Natural killer cell (primary cell): ENCODE results near the gene CES3. TPM values are rescaled to one million over a fixed set of nuclear protein-coding genes. Genes with fewer than 3 reads are reported as not detected.
A peak's percentile ranks its signal among the peaks of the same experiment; 100 is the strongest.
"Not testable (repeated sequence)": the region's sequence is repeated elsewhere in the genome, so short reads cannot be mapped to it uniquely, and the experiment has no call there.

Experiments
- ATAC-seq, 3 donors: fragments of 150-1000 bp in 2 of 3; fragments of 200-7000 bp in 1 of 3; cut with Tn5 transposase; 1 replicate in 1 of 3; 2 replicates in 2 of 3; pipeline ENCODE4 v1.10.0; 2021; ENCODE audit warnings: mild to moderate bottlenecking in 2 of 3, moderate library complexity in 2 of 3
- DNase-seq, 2 donors: peaks; one replicate each; pipeline versions ENCODE4 v3.0.0 to v3.0.0-alpha.2; 2013 to 2021; ENCODE audit warnings: mixed read lengths in 1 of 2
- H3K27ac ChIP-seq: one replicate; pipeline ENCODE4 v1.5.1; 2013; ENCODE audit warnings: mild to moderate bottlenecking, low read length
- H3K27me3 ChIP-seq: one replicate; pipeline ENCODE4 v1.6.1; 2013; ENCODE audit warnings: low read length; ENCODE audit not compliant: control insufficient read depth, insufficient read depth
- H3K36me3 ChIP-seq: one replicate; pipeline ENCODE4 v1.6.1; 2013; ENCODE audit warnings: low read length; ENCODE audit not compliant: control insufficient read depth, insufficient read depth
- H3K4me1 ChIP-seq: one replicate; pipeline ENCODE4 v1.6.1; 2013; ENCODE audit warnings: low read length; ENCODE audit not compliant: control insufficient read depth, insufficient read depth
- H3K4me3 ChIP-seq: one replicate; pipeline ENCODE4 v1.5.1; 2013; ENCODE audit warnings: low read length
- H3K9me3 ChIP-seq: one replicate; pipeline ENCODE4 v1.6.1; 2013; ENCODE audit warnings: low read length; ENCODE audit not compliant: control insufficient read depth, insufficient read depth
- H3K27ac Mint-ChIP-seq, 2 donors: one replicate each; pipeline ENCODE4 v1.8.0; 2022; ENCODE audit warnings: mild to moderate bottlenecking in 2 of 2, mixed read lengths in 2 of 2, moderate library complexity in 1 of 2
- H3K27me3 Mint-ChIP-seq, 2 donors: one replicate each; pipeline ENCODE4 v1.8.0; 2022; ENCODE audit warnings: low read depth in 2 of 2, mixed read lengths in 2 of 2
- H3K36me3 Mint-ChIP-seq: one replicate; pipeline ENCODE4 v1.8.0; 2022; ENCODE audit warnings: mixed read lengths
- H3K4me1 Mint-ChIP-seq, 2 donors: one replicate each; pipeline ENCODE4 v1.8.0; 2022; ENCODE audit warnings: mixed read lengths in 2 of 2
- H3K4me3 Mint-ChIP-seq: one replicate; pipeline ENCODE4 v1.8.0; 2022; ENCODE audit warnings: mild to moderate bottlenecking, moderate library complexity, mixed read lengths
- H3K9me3 Mint-ChIP-seq, 2 donors: one replicate each; pipeline ENCODE4 v1.8.0; 2022; ENCODE audit warnings: mixed read lengths in 2 of 2
- WGBS: methylation state at CpG from one replicate; pipeline ENCODE4 v1.1.7; 2013; ENCODE audit warnings: missing lambda C conversion rate; ENCODE audit not compliant: insufficient coverage; 5-methylcytosine and 5-hydroxymethylcytosine counted together
- intact Hi-C: fragments of 100-400 bp; cut with micrococcal nuclease; formaldehyde crosslinking; loops from one replicate; pipeline ENCODE4 v1.14.2; 2022
- total RNA-seq, 4 donors: library from RNA; stranded (reverse); fragments of 120-200 nt in 1 of 4; gene quantifications; one replicate each; pipeline versions ENCODE4 v1.2.3 to v1.2.4, GENCODE V29; 2013 to 2022
- TF ChIP-seq, protein P1 (sequence below): fragments of 200-600 bp; IDR thresholded peaks from one replicate; pipeline ENCODE4 v1.8.0; 2022; ENCODE audit warnings: antibody characterized with exemption

Gene CES3
- total RNA-seq, 3 donors from 2014 or later (not counting 1 experiment from before 2014, with no cell fraction given) = 0.19 to 0.95 (median 0.27) TPM

DNA sequence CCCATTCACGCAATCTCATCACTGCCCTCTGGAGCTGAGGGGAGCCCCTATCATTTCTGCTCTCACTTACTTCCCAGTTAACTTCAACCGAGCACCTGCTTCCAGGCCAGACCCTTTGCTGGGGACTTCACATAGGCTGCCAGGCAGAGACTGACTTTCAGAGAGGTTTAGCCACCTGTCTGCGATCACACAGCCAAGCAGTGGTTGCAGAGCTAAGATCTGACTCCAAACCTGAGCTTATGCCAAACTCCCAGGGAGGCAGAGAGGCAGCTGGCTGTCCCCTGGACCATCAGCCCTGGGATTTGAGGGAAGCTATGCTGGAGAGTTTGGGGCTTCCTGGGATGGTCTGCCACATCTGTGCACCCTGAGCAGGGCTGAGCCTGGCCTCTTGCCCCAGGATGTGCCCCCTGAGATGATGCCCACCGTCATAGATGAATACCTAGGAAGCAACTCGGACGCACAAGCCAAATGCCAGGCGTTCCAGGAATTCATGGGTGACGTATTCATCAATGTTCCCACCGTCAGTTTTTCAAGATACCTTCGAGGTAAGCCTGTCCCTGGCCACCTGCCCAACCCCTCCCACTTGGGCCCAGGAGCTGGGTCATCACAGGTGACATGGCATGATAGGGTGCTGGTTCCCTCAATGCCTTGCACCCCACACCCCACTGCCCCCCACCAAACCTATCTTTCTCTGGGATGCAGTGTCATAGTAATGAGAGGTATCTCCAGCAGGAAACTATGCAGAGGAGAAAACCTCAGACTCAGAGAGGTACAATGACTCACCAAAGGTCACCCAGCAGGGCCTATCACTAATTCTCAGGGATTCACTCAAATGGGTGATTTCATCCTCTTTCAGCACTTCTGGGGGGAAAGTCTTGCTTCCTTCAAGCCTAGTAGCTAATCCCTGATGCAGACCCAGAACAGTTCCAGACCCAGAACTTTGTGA, 10.0 kb downstream of the CES3 start:
- Histone ChIP-seq H3K36me3 (no peaks in the 10 kb centered on the region), H3K9me3 (no peaks in the 10 kb centered on the region), H3K27me3 (no peaks in the 10 kb centered on the region), H3K4me1 (no peaks in the 10 kb centered on the region), H3K4me3 (no peak overlapping the region), H3K27ac (no peak overlapping the region)
- Mint-ChIP-seq H3K27ac (no peak overlapping the region), H3K4me3 (no peak overlapping the region), H3K27me3 (no peaks in the 10 kb centered on the region), H3K9me3 (no peaks in the 10 kb centered on the region), H3K36me3 (no peaks in the 10 kb centered on the region), H3K4me1 (no peaks in the 10 kb centered on the region)
- WGBS = 84% methylated on average over 10 of the region's 10 CpGs
- DNase-seq = no peak
- ATAC-seq = no peak
- TF ChIP-seq, protein P1, sequence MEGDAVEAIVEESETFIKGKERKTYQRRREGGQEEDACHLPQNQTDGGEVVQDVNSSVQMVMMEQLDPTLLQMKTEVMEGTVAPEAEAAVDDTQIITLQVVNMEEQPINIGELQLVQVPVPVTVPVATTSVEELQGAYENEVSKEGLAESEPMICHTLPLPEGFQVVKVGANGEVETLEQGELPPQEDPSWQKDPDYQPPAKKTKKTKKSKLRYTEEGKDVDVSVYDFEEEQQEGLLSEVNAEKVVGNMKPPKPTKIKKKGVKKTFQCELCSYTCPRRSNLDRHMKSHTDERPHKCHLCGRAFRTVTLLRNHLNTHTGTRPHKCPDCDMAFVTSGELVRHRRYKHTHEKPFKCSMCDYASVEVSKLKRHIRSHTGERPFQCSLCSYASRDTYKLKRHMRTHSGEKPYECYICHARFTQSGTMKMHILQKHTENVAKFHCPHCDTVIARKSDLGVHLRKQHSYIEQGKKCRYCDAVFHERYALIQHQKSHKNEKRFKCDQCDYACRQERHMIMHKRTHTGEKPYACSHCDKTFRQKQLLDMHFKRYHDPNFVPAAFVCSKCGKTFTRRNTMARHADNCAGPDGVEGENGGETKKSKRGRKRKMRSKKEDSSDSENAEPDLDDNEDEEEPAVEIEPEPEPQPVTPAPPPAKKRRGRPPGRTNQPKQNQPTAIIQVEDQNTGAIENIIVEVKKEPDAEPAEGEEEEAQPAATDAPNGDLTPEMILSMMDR = no peak
- intact Hi-C loops = no loop called here

DNA sequence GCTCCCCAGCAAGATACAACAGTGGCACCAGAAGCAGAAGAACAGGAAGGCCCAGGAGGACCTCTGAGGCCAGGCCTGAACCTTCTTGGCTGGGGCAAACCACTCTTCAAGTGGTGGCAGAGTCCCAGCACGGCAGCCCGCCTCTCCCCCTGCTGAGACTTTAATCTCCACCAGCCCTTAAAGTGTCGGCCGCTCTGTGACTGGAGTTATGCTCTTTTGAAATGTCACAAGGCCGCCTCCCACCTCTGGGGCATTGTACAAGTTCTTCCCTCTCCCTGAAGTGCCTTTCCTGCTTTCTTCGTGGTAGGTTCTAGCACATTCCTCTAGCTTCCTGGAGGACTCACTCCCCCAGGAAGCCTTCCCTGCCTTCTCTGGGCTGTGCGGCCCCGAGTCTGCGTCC, 11.9 kb downstream of the CES3 start:
- DNase-seq (no peak), ATAC-seq (no peak)
- no peaks in the 10 kb centered on the region for H3K9me3 Mint-ChIP-seq
- Histone ChIP-seq H3K27me3 (no peaks in the 10 kb centered on the region), H3K27ac (no peak overlapping the region), H3K4me1 (no peaks in the 10 kb centered on the region), H3K9me3 (no peaks in the 10 kb centered on the region), H3K36me3 (no peaks in the 10 kb centered on the region), H3K4me3 (no peak overlapping the region)
- TF ChIP-seq, protein P1 = no peak
- H3K27ac Mint-ChIP-seq = no peak overlapping the region
- no peak overlapping the region for H3K4me3 Mint-ChIP-seq
- intact Hi-C loops = no loop called here
- H3K36me3 Mint-ChIP-seq = no peaks in the 10 kb centered on the region
- 92% methylated on average over 9 of the region's 9 CpGs for WGBS
- H3K27me3 Mint-ChIP-seq = no peaks in the 10 kb centered on the region
- H3K4me1 Mint-ChIP-seq = no peaks in the 10 kb centered on the region

DNA sequence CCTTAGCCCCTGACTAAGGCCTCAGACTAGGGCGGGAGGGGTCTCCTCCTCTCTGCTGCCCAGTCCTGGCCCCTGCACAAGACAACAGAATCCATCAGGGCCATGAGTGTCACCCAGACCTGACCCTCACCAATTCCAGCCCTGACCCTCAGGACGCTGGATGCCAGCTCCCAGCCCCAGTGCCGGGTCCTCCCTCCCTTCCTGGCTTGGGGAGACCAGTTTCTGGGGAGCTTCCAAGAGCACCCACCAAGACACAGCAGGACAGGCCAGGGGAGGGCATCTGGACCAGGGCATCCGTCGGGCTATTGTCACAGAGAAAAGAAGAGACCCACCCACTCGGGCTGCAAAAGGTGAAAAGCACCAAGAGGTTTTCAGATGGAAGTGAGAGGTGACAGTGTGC, 12.7 kb downstream of the CES3 start:
- Histone ChIP-seq H3K36me3 (no peaks in the 10 kb centered on the region), H3K27ac (no peak overlapping the region), H3K4me3 (no peak overlapping the region), H3K4me1 (no peaks in the 10 kb centered on the region), H3K9me3 (no peaks in the 10 kb centered on the region), H3K27me3 (no peaks in the 10 kb centered on the region)
- DNase-seq = no peak
- Mint-ChIP-seq H3K36me3 (no peaks in the 10 kb centered on the region), H3K27me3 (no peaks in the 10 kb centered on the region), H3K4me3 (no peak overlapping the region), H3K9me3 (no peaks in the 10 kb centered on the region), H3K27ac (no peak overlapping the region), H3K4me1 (no peaks in the 10 kb centered on the region)
- TF ChIP-seq, protein P1 = no peak
- WGBS = 88% methylated on average over 6 of the region's 6 CpGs
- ATAC-seq = no peak
- intact Hi-C loops = no loop called here

DNA sequence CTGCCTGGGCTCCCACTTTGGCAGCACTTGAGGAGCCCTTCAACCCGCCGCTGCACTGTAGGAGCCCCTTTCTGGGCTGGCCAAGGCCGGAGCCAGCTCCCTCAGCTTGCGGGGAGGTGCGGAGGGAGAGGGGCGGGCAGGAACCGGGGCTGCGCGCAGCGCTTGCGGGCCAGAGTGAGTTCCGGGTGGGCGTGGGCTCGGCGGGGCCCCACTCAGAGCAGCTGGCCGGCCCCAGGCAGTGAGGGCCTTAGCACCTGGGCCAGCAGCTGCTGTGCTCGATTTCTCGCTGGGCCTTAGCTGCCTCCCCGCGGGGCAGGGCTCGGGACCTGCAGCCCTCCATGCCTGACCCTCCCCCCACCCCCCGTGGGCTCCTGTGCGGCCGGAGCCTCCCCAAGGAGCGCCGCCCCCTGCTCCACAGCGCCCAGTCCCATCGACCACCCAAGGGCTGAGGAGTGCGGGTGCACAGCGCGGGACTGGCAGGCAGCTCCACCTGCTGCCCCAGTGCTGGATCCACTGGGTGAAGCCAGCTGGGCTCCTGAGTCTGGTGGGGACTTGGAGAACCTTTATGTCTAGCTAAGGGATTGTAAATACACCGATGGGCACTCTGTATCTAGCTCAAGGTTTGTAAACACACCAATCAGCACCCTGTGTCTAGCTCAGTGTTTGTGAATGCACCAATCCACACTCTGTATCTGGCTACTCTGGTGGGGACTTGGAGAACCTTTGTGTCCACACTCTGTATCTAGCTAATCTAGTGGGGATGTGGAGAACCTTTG, 13.3 kb downstream of the CES3 start:
- H3K36me3 Mint-ChIP-seq, intact Hi-C loops, H3K4me1 ChIP-seq, H3K36me3 ChIP-seq, DNase-seq, H3K4me1 Mint-ChIP-seq, H3K9me3 Mint-ChIP-seq, H3K9me3 ChIP-seq, H3K27me3 ChIP-seq, H3K27ac ChIP-seq, H3K4me3 ChIP-seq, ATAC-seq, H3K27ac Mint-ChIP-seq, H3K4me3 Mint-ChIP-seq, H3K27me3 Mint-ChIP-seq: not testable (repeated sequence)
- WGBS = 94% methylated on average over 32 of the region's 32 CpGs

DNA sequence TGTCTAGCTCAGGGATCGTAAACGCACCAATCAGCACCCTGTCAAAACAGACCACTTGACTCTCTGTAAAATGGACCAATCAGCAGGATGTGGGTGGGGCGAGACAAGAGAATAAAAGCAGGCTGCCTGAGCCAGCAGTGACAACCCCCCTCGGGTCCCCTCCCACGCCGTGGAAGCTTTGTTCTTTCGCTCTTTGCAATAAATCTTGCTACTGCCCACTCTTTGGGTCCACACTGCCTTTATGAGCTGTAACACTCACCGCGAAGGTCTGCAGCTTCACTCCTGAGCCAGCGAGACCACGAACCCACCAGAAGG, 13.8 kb downstream of the CES3 start:
- H3K4me1 ChIP-seq, ATAC-seq, H3K9me3 ChIP-seq, H3K27ac ChIP-seq, H3K36me3 ChIP-seq, H3K4me1 Mint-ChIP-seq, H3K27ac Mint-ChIP-seq, H3K9me3 Mint-ChIP-seq, intact Hi-C loops, H3K36me3 Mint-ChIP-seq, H3K4me3 ChIP-seq, H3K27me3 Mint-ChIP-seq, H3K27me3 ChIP-seq: not testable (repeated sequence)
- DNase-seq = peak in 1 of 2 donors; percentile 56
- peak overlapping the region; percentile 31 for H3K4me3 Mint-ChIP-seq
- 38% methylated on average over 11 of the region's 11 CpGs for WGBS
